ENCODE data around the gene GSC.

- TF ChIP-seq EZH2 (IDR thresholded peaks at IDR 0.05; ENCODE audit: insufficient read depth, low read length) (no peak), CTCF (IDR thresholded peaks at IDR 0.05; ENCODE audit: insufficient read depth, low read depth, low read length) (no peak)
These were observed 5.9 kb upstream of the GSC start for GRCh38 chr14:94775871-94776210.

Measured in astrocyte (in vitro differentiated cells and primary cell).